ENCODE results near the gene LATS2.

GRCh38 chr13:21022056-21022979 is 39.1 kb downstream of the LATS2 start:
- TF ChIP-seq CTCF (IDR thresholded peaks at IDR 0.05; ENCODE audit: low read depth, low read length) (no peak), POLR2A (IDR thresholded peaks at IDR 0.05; ENCODE audit: extremely low read depth, insufficient read length) (no peak), MAX (IDR thresholded peaks at IDR 0.05; ENCODE audit: low read depth, low read length) (no peak)
